GM12874 (cell line): ENCODE measurements around the gene TMEM82.

Experiments
- TF ChIP-seq, protein P1 (sequence below): IDR thresholded peaks from 2 replicates; pipeline ENCODE4 v1.5.1; 2011; ENCODE audit warnings: low read depth, mild to moderate bottlenecking, control low read depth, low read length, moderate library complexity; ENCODE audit not compliant: insufficient read depth

TMEM82 gene

DNA sequence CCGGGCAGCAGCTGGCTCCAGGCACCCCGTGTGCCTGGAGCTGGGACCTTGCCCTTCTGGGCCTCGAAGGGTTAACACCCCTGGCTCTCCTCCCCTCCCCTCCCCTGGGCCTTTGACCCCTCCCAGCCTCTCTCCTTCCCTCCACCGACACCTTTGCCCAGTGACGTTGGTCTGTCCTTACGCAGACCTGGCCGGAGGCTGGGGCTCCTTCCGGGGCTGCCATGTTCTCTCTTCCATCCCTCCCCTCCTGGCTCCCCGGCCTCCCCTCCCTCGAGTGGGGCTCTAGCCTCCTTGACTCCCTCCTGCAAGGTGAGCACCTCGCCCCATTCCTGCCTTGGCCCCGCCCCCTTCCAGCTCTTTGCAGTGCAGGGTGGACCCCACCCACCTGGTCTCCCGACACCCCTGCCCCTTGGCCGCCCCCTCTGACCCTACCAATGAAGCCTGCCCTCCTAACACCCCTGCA lies at the start of gene TMEM82:
Gene TMEM82, plus strand, starts transcription at position 161 of the 463 bp plus-strand sequence. Its CDS starts 61 bp downstream, at position 222.
- TF ChIP-seq, protein P1, sequence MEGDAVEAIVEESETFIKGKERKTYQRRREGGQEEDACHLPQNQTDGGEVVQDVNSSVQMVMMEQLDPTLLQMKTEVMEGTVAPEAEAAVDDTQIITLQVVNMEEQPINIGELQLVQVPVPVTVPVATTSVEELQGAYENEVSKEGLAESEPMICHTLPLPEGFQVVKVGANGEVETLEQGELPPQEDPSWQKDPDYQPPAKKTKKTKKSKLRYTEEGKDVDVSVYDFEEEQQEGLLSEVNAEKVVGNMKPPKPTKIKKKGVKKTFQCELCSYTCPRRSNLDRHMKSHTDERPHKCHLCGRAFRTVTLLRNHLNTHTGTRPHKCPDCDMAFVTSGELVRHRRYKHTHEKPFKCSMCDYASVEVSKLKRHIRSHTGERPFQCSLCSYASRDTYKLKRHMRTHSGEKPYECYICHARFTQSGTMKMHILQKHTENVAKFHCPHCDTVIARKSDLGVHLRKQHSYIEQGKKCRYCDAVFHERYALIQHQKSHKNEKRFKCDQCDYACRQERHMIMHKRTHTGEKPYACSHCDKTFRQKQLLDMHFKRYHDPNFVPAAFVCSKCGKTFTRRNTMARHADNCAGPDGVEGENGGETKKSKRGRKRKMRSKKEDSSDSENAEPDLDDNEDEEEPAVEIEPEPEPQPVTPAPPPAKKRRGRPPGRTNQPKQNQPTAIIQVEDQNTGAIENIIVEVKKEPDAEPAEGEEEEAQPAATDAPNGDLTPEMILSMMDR, result no peak

DNA sequence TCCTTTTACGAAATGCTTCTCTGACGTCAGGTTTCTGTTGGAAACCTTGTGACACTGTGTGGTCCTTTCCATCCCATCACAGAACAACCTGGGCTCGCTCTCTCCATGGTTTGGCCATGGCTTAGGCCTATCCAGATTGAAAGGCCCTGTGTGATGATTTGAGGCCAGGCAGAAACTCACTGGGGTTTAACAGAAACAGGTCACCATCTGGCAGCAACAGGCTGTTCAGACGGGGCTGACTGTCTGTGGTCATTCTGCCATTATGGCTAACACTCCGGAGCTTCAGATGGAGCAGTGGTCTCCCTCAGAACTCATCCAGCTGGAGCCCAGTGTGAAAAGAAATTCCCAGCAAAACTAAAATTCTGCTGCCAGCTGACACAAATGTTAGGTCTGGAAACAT lies 48.9 kb upstream of the TMEM82 start:
- TF ChIP-seq, protein P1, result no peak

DNA sequence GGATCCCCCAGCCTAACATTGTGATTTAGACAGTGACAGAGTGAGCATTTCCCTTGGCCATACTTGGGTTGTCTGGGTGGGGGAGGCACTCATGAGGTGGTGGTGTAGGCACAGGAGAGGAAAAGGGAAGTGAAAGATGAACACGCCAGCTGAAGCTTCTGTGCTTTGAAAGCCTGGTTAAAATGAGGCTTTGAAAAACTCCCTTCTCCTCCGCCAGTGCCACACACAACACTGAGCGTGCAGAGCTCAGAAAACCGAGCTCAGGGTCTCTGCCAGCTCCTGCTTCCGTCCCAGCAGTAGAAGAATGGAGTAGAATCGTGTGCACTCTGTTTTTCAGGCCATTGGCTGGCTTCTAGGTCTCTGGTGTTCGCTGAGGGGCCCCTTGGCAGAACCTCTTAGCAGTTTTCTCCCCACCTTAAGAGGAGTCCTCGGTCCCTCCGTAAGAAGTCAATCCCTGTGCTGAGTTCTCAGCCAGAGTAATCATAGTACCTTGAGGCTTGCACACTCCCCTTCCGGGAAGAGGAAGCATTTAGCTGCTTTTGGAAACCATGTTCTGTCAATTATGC lies 45.3 kb upstream of the TMEM82 start:
- TF ChIP-seq, protein P1, result no peak

DNA sequence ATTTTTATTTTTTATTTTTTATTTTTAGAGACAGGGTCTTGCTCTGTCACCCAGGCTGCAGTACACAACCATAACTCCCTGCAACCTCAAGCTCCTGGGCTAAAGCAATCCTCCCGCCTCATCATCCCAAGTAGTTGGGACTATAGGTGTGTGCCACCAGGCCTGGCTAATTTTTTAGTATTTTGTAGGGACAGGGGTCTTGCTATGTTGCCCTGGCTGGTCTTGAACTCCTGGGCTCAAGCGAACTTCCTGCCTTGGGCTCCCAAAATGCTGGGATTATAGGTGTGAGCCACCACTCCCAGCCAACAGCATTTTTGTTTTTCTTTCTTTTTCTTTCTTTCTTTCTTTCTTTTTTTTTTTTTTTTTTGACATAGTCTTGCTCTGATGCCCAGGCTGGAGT lies 44.1 kb upstream of the TMEM82 start:
- TF ChIP-seq, protein P1, result no peak

DNA sequence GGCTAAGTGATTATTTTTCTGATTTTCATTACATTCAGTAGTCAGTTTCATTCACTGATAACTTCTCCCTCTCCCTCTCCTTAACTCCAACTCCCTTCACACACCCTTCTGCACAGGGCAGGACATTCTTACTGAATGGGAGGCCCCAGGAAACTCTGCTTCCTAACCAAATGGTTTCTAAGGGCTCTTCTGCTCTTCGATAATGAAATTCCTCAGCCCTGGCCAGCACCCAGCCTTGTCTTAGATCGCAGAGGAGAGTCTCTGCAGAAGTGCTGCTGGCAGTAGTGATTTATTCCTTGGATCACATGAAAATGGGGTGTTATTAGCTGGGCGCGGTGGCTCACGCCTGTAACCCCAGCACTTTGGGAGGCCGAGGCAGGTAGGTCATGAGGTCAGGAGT lies 41.8 kb upstream of the TMEM82 start:
- TF ChIP-seq, protein P1, result no peak

DNA sequence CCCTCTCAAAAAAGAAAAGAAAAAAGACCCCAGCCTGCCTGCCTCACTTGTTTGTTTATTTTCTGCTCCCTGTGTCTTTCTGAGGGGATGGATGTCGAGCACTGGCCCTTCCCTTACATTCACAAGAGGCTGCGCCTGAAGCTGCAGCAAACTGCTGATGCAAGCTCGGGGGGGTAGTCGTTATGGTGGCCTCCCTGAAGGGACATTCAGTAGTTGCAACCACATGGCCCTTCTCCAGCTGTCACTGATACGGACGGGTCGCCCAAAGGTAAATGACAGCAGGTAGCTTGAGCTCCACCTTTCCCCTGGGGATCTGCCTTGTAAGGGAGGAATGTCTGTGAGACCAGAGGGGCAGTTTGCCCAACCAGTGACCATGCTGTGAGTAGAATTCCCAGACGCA lies 40.5 kb upstream of the TMEM82 start:
- TF ChIP-seq, protein P1, result no peak

DNA sequence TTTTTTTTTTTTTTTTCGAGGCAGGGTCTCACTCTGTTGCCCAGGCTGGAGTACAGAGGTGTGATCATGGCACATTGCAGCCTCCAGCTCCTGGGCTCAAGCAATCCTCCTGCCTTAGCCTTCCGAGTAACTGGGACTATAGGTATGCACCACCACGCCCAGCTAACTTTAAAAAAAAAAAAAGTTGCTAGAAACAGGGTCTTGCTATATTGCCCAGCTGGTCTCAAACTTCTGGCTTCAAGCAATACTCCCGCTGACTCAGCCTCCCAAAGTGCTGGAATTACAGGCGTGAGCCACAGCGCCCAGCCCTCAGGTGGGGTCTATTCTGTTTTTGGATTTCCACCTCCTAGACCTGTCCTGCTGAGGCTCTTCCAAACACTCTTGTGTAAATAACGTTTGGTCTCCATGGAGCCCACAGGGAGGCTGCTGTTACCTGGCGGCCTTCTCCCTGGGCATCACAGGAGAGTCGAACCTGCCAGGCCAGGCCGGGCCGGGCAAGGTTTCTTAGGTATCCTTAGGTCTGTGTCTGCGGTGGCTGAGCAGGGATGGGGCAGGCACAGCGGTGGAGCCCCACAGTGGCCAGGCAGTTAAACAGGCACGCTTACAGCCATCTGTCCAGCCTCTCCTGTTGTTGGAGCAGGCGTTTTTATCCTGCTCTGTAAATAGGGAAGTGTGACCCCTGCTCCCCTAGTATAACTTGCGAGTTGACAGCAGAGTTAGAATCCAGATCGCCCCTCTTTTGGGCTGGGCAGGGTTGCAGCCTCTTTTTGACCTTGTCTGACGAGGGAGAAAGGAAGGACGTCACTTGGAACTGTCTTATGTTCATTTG lies 39.4 kb upstream of the TMEM82 start:
- TF ChIP-seq, protein P1, result no peak
